SHP77 (cell line): ENCODE data around the gene TTC13.

ENCODE experiments used
- DNase-seq, 2 experiments: peaks; one replicate each; lab custom pipeline; 2025; lab: John Stamatoyannopoulos, UW

The TTC13 gene

GRCh38 chr1:230948903-230949302 is 29.8 kb downstream of the TTC13 start:
- DNase-seq, result no peak

GRCh38 chr1:230948301-230948700 is 30.4 kb downstream of the TTC13 start:
- no peak for DNase-seq

- no peak for DNase-seq
Measured at GRCh38 chr1:230943048-230943593, 35.5 kb downstream of the TTC13 start.

- no peak for DNase-seq
Measured at GRCh38 chr1:230940848-230941247, 37.8 kb downstream of the TTC13 start.

- no peak for DNase-seq
Measured at GRCh38 chr1:230939806-230940489, 38.7 kb downstream of the TTC13 start.

- DNase-seq, result no peak
Measured at GRCh38 chr1:230938924-230939368, 39.7 kb downstream of the TTC13 start.

- DNase-seq, result no peak
Measured at GRCh38 chr1:230937371-230937770, 41.3 kb downstream of the TTC13 start.

- DNase-seq, result no peak
Measured at GRCh38 chr1:230936475-230936874, 42.2 kb downstream of the TTC13 start.

GRCh38 chr1:230935852-230936251 is 42.8 kb downstream of the TTC13 start:
- DNase-seq, result no peak

- DNase-seq, result no peak
Measured at GRCh38 chr1:230930986-230931385, 47.7 kb downstream of the TTC13 start.

GRCh38 chr1:230926182-230926581 is 52.5 kb downstream of the TTC13 start:
- DNase-seq, result no peak

GRCh38 chr1:230925608-230926007 is 53.1 kb downstream of the TTC13 start:
- no peak for DNase-seq

- DNase-seq, result no peak
Measured at GRCh38 chr1:230923176-230923575, 55.5 kb downstream of the TTC13 start.

GRCh38 chr1:230922620-230923019 is 56.0 kb downstream of the TTC13 start:
- no peak for DNase-seq

- no peak for DNase-seq
Measured at GRCh38 chr1:230919207-230919606, 59.5 kb downstream of the TTC13 start.

- DNase-seq, result peak; percentile 79 to 83
Measured at GRCh38 chr1:230917284-230918135, 61.2 kb downstream of the TTC13 start.

- DNase-seq, result no peak
Measured at GRCh38 chr1:230916587-230917283, 61.9 kb downstream of the TTC13 start.

GRCh38 chr1:230915078-230915477 is 63.6 kb downstream of the TTC13 start:
- DNase-seq, result no peak

GRCh38 chr1:230913496-230913895 is 65.2 kb downstream of the TTC13 start:
- DNase-seq, result no peak

- DNase-seq, result no peak
Measured at GRCh38 chr1:230910755-230911117, 67.9 kb downstream of the TTC13 start.

- DNase-seq, result no peak
Measured at GRCh38 chr1:230909974-230910754, 68.5 kb downstream of the TTC13 start.
